Keratinocyte (primary cell): Measurements from ENCODE around the gene SPRTN. TPM values are rescaled to one million over a fixed set of nuclear protein-coding genes. Genes with fewer than 3 reads are reported as not detected.

ENCODE experiments used
- DNase-seq: peaks from one replicate; pipeline ENCODE4 v3.0.0-alpha.2; 2011; ENCODE audit warnings: low read depth, missing footprints, low spot score
- FAIRE-seq: peaks from 2 replicates; lab custom pipeline; 2011; peaks lifted over from hg19 to GRCh38; lab: Jason Lieb, UNC
- H2AFZ ChIP-seq: 2 replicates; pipeline ENCODE4 v1.6.0; 2012; ENCODE audit warnings: low read length, control low read depth, inconsistent platforms; ENCODE audit not compliant: control insufficient read depth
- H3K27ac ChIP-seq: 2 replicates; pipeline ENCODE4 v1.5.1; 2011; ENCODE audit warnings: low read length; ENCODE audit not compliant: control insufficient read depth, insufficient read depth
- H3K27me3 ChIP-seq: 3 replicates; pipeline ENCODE4 v1.6.0; 2011; ENCODE audit warnings: low read length; ENCODE audit not compliant: control insufficient read depth, insufficient read depth; ENCODE audit errors: extremely low read depth
- H3K36me3 ChIP-seq, 2 experiments: 2 replicates in 1 of 2; 3 replicates in 1 of 2; pipeline ENCODE4 v1.5.1; 2011; ENCODE audit warnings: low read length in 2 of 2, mild to moderate bottlenecking in 1 of 2; ENCODE audit not compliant: control insufficient read depth in 2 of 2, insufficient read depth in 2 of 2; ENCODE audit errors: extremely low read depth in 1 of 2
- H3K4me1 ChIP-seq: 3 replicates; pipeline ENCODE4 v1.5.1; 2011; ENCODE audit warnings: low read length; ENCODE audit not compliant: control insufficient read depth, insufficient read depth; ENCODE audit errors: extremely low read depth
- H3K4me2 ChIP-seq: 3 replicates; pipeline ENCODE4 v1.6.0; 2011; ENCODE audit warnings: low read depth, low read length; ENCODE audit not compliant: control insufficient read depth, insufficient read depth; ENCODE audit errors: extremely low read depth
- H3K4me3 ChIP-seq, 3 experiments: fragments of 200-600 bp in 1 of 3; sonication (generic) in 1 of 3; 2 replicates in 2 of 3; 3 replicates in 1 of 3; pipeline ENCODE4 v1.5.1; 2011 to 2016; ENCODE audit warnings: low read length in 3 of 3, mild to moderate bottlenecking in 3 of 3, control low read depth in 2 of 3, inconsistent platforms in 1 of 3, low read depth in 1 of 3, mixed read lengths in 1 of 3, mixed run types in 1 of 3, moderate library complexity in 1 of 3; ENCODE audit not compliant: control insufficient read depth in 2 of 3, insufficient read depth in 2 of 3; ENCODE audit errors: extremely low read depth in 1 of 3
- H3K79me2 ChIP-seq: 2 replicates; pipeline ENCODE4 v1.6.0; 2012; ENCODE audit warnings: low read length; ENCODE audit not compliant: control insufficient read depth, insufficient read depth
- H3K9ac ChIP-seq: 3 replicates; pipeline ENCODE4 v1.6.0; 2011; ENCODE audit warnings: low read length; ENCODE audit not compliant: control insufficient read depth, insufficient read depth; ENCODE audit errors: extremely low read depth
- H3K9me1 ChIP-seq: 3 replicates; pipeline ENCODE4 v1.6.0; 2011; ENCODE audit warnings: low read length; ENCODE audit not compliant: control insufficient read depth, insufficient read depth; ENCODE audit errors: extremely low read depth
- H3K9me3 ChIP-seq: 2 replicates; pipeline ENCODE4 v1.5.1; 2012; ENCODE audit warnings: low read depth, low read length; ENCODE audit not compliant: control insufficient read depth
- H4K20me1 ChIP-seq: 3 replicates; pipeline ENCODE4 v1.6.0; 2011; ENCODE audit warnings: low read length; ENCODE audit not compliant: control insufficient read depth, insufficient read depth; ENCODE audit errors: extremely low read depth
- CTCF ChIP-seq, 3 experiments: IDR thresholded peaks in 1 of 3; conservative IDR thresholded peaks in 1 of 3; optimal IDR thresholded peaks in 1 of 3; 2 replicates in 2 of 3; 3 replicates in 1 of 3; pipeline versions ENCODE3 to v1.5.1; 2011; ENCODE audit warnings: low read length in 3 of 3, mild to moderate bottlenecking in 3 of 3, moderate library complexity in 2 of 3, control low read depth in 1 of 3, inconsistent platforms in 1 of 3; ENCODE audit not compliant: insufficient read depth in 2 of 3; ENCODE audit errors: extremely low read depth in 1 of 3
- EZH2 ChIP-seq: IDR thresholded peaks from one replicate; pipeline ENCODE4 v1.6.1; 2012; ENCODE audit warnings: inconsistent platforms, mild to moderate bottlenecking, low read length, moderate library complexity
- dilution Hi-C: fragments of 300-500 bp; cut with MboI; formaldehyde crosslinking; loops from one replicate; pipeline ENCODE4 v1.7.0; 2020; ENCODE audit warnings: low sequenced_read_pairs; ENCODE audit not compliant: extremely low pct_ligation_motif_present
- polyA plus RNA-seq, 5 experiments: library from polyadenylated mRNA; depleted of rRNA in 3 of 5; stranded (reverse) in 3 of 5; stranded (forward) in 1 of 5; unstranded in 1 of 5; fragments of >200 nt; gene quantifications; 1 replicate in 1 of 5; 2 replicates in 3 of 5; 3 replicates in 1 of 5; pipeline versions ENCODE4 v1.2.1 to v1.2.3, GENCODE V29; 2011 to 2012; ENCODE audit warnings: missing spikeins in 2 of 5, low read depth in 1 of 5, low replicate concordance in 1 of 5

Gene SPRTN
- polyA plus RNA-seq, 1 donor (not counting 4 experiments of a cell fraction or from before 2014, with no cell fraction given): 17.4 TPM

GRCh38 chr1:231301990-231302389 is 36.1 kb upstream of the SPRTN start:
- Histone ChIP-seq H3K27me3 (no peaks in the 10 kb centered on the region), H3K4me2 (no peak overlapping the region), H3K9me3 (no peaks in the 10 kb centered on the region), H3K9me1 (no peaks in the 10 kb centered on the region), H3K4me1 (no peaks in the 10 kb centered on the region), H3K9ac (no peak overlapping the region), H3K79me2 (no peaks in the 10 kb centered on the region), H3K36me3 (no peaks in the 10 kb centered on the region), H4K20me1 (no peaks in the 10 kb centered on the region), H2AFZ (no peak overlapping the region), H3K4me3 (no peak overlapping the region), H3K27ac (no peak overlapping the region)
- dilution Hi-C loops: no loop called here
- FAIRE-seq: no peak
- no peak for TF ChIP-seq CTCF (optimal IDR thresholded peaks at IDR 0.05 in 1 of 3, IDR thresholded peaks at IDR 0.05 in 1 of 3, conservative IDR thresholded peaks at IDR 0.05 in 1 of 3; ENCODE audit: extremely low read depth in 1 of 3, insufficient read depth in 2 of 3, low read length in 3 of 3)
- no peak for TF ChIP-seq EZH2
- DNase-seq: no peak

- Histone ChIP-seq H3K36me3 (no peaks in the 10 kb centered on the region), H3K4me3 (no peak overlapping the region), H3K4me1 (no peaks in the 10 kb centered on the region), H3K4me2 (no peak overlapping the region), H3K27ac (no peak overlapping the region), H4K20me1 (no peaks in the 10 kb centered on the region), H3K9ac (no peak overlapping the region), H3K27me3 (no peaks in the 10 kb centered on the region), H3K79me2 (no peaks in the 10 kb centered on the region), H3K9me1 (no peaks in the 10 kb centered on the region), H2AFZ (no peak overlapping the region), H3K9me3 (no peaks in the 10 kb centered on the region)
- FAIRE-seq (no peak), DNase-seq (no peak)
- TF ChIP-seq EZH2 (no peak), CTCF (optimal IDR thresholded peaks at IDR 0.05 in 1 of 3, IDR thresholded peaks at IDR 0.05 in 1 of 3, conservative IDR thresholded peaks at IDR 0.05 in 1 of 3; ENCODE audit: extremely low read depth in 1 of 3, insufficient read depth in 2 of 3, low read length in 3 of 3) (no peak)
- dilution Hi-C loops: no loop called here
Observed at GRCh38 chr1:231310391-231310934, 27.6 kb upstream of the SPRTN start.
